GM18526 (cell line): ENCODE results near the gene GSTM2.

Source experiments
- POLR2A ChIP-seq: IDR thresholded peaks from 3 replicates; pipeline ENCODE4 v1.6.1; 2011; ENCODE audit not compliant: insufficient read length; ENCODE audit errors: extremely low read depth

The GSTM2 gene

GRCh38 chr1:109667452-109668122 is at the start of gene GSTM2:
TSS of gene GSTM2 (plus strand) at chr1:109668057. CDS start at chr1:109668116, 59 bp downstream.
- TF ChIP-seq POLR2A = no peak

- no peak for TF ChIP-seq POLR2A
Observed at GRCh38 chr1:109618661-109619575, 48.9 kb upstream of the GSTM2 start.

GRCh38 chr1:109619576-109620400 is 48.1 kb upstream of the GSTM2 start, which contains the start of the genes AMPD2 and GNAT2:
TSS of gene AMPD2 (plus strand) at chr1:109619837. CDS start at chr1:109621176, 1,339 bp downstream.
TSS of gene GNAT2 (minus strand) at chr1:109619616. CDS start at chr1:109612870, 6,746 bp downstream.
- peak; percentile 77 for TF ChIP-seq POLR2A

- no peak for TF ChIP-seq POLR2A
Observed at GRCh38 chr1:109620401-109620791, 47.5 kb upstream of the GSTM2 start.

- TF ChIP-seq POLR2A = no peak
Observed at GRCh38 chr1:109620841-109621286, 47.0 kb upstream of the GSTM2 start.

GRCh38 chr1:109621379-109622136 is 46.3 kb upstream of the GSTM2 start:
- no peak for TF ChIP-seq POLR2A

- no peak for TF ChIP-seq POLR2A
Observed at GRCh38 chr1:109622137-109622892, 45.5 kb upstream of the GSTM2 start.

GRCh38 chr1:109622895-109623294 is 45.0 kb upstream of the GSTM2 start:
- TF ChIP-seq POLR2A = no peak

GRCh38 chr1:109623601-109624161 is 44.2 kb upstream of the GSTM2 start:
- no peak for TF ChIP-seq POLR2A

- TF ChIP-seq POLR2A = no peak
Observed at GRCh38 chr1:109624201-109625010, 43.5 kb upstream of the GSTM2 start.

GRCh38 chr1:109625176-109625575 is 42.7 kb upstream of the GSTM2 start:
- no peak for TF ChIP-seq POLR2A

GRCh38 chr1:109625601-109626560 is 42.0 kb upstream of the GSTM2 start:
- TF ChIP-seq POLR2A = no peak
